H1 (cell line): Measurements from ENCODE around the gene ZFYVE1. TPM values are rescaled to one million over a fixed set of nuclear protein-coding genes. Genes with fewer than 3 reads are reported as not detected.

Experiments used
- CTCF ChIA-PET: fragments of 300-600 bp; sonication (Branson Sonifier 250); formaldehyde crosslinking; loops from one replicate; lab custom pipeline; 2021; ENCODE audit not compliant: partially characterized antibody; lab: Charles Lee
- POLR2A ChIA-PET: fragments of 300-600 bp; sonication (Branson Sonifier 250); formaldehyde crosslinking; loops from one replicate; lab custom pipeline; 2021; ENCODE audit warnings: inconsistent platforms; ENCODE audit not compliant: partially characterized antibody; lab: Charles Lee
- DNase-seq, 2 experiments: peaks; one replicate each; pipeline versions ENCODE4 v3.0.0 to v3.0.0-alpha.2; 2010 to 2022; ENCODE audit warnings: low spot score in 2 of 2, low read depth in 1 of 2, mixed read lengths in 1 of 2
- FAIRE-seq: peaks from 2 replicates; lab custom pipeline; 2011; peaks lifted over from hg19 to GRCh38; lab: Jason Lieb, UNC
- H2AFZ ChIP-seq: 2 replicates; pipeline ENCODE4 v1.8.1; 2012; ENCODE audit warnings: low read length, inconsistent platforms
- H2AK5ac ChIP-seq: 2 replicates; pipeline ENCODE4 v1.6.1; 2013; ENCODE audit warnings: low read depth, low read length
- H2BK120ac ChIP-seq: replicated peaks from 2 replicates; pipeline ENCODE3; 2013; ENCODE audit warnings: low read depth, low read length, inconsistent platforms
- H2BK12ac ChIP-seq: 2 replicates; pipeline ENCODE4 v1.6.1; 2013; ENCODE audit warnings: low read depth, low read length
- H2BK15ac ChIP-seq: 2 replicates; pipeline ENCODE4 v1.6.1; 2013; ENCODE audit warnings: low read length
- H2BK20ac ChIP-seq: 2 replicates; pipeline ENCODE4 v1.6.1; 2013; ENCODE audit warnings: low read length
- H2BK5ac ChIP-seq: 2 replicates; pipeline ENCODE4 v1.6.1; 2013; ENCODE audit warnings: low read depth, low read length
- H3K14ac ChIP-seq: 2 replicates; pipeline ENCODE4 v1.6.1; 2013; ENCODE audit warnings: inconsistent platforms; ENCODE audit not compliant: insufficient read length
- H3K18ac ChIP-seq: 2 replicates; pipeline ENCODE4 v1.6.1; 2013; ENCODE audit warnings: low read length; ENCODE audit errors: extremely low read depth
- H3K23ac ChIP-seq: 2 replicates; pipeline ENCODE4 v1.6.1; 2013; ENCODE audit warnings: inconsistent platforms; ENCODE audit not compliant: insufficient read length
- H3K23me2 ChIP-seq: 2 replicates; pipeline ENCODE4 v1.6.1; 2013; ENCODE audit warnings: low read depth, low read length
- H3K27ac ChIP-seq: 2 replicates; pipeline ENCODE4 v1.6.1; 2011; ENCODE audit warnings: low read depth, low read length, inconsistent platforms
- H3K27me3 ChIP-seq, 4 experiments: replicated peaks in 1 of 4; 1 replicate in 1 of 4; 2 replicates in 3 of 4; pipeline versions ENCODE4 v1.6.1 to v1.8.1; 2011 to 2013; ENCODE audit warnings: low read length in 3 of 4, mild to moderate bottlenecking in 3 of 4, inconsistent platforms in 2 of 4, mixed read lengths in 2 of 4, moderate library complexity in 1 of 4; ENCODE audit not compliant: control insufficient read depth in 3 of 4, insufficient read depth in 3 of 4; ENCODE audit errors: extremely low read depth in 1 of 4
- H3K36me3 ChIP-seq, 4 experiments: 2 replicates each; pipeline versions ENCODE4 v1.6.1 to v1.8.1; 2011 to 2013; ENCODE audit warnings: mild to moderate bottlenecking in 4 of 4, low read length in 3 of 4, moderate library complexity in 2 of 4, control low read depth in 1 of 4, inconsistent platforms in 1 of 4; ENCODE audit not compliant: insufficient read depth in 4 of 4, control insufficient read depth in 2 of 4
- H3K4ac ChIP-seq: replicated peaks from 2 replicates; pipeline ENCODE3; 2013; ENCODE audit warnings: low read length, low read depth, mixed read lengths, inconsistent platforms; ENCODE audit not compliant: insufficient read length
- H3K4me1 ChIP-seq, 4 experiments: replicated peaks in 1 of 4; 1 replicate in 1 of 4; 2 replicates in 3 of 4; pipeline versions ENCODE4 v1.6.1 to v1.8.1; 2011 to 2013; ENCODE audit warnings: low read length in 3 of 4, inconsistent platforms in 2 of 4, mixed read lengths in 1 of 4; ENCODE audit not compliant: insufficient read depth in 4 of 4, control insufficient read depth in 3 of 4
- H3K4me2 ChIP-seq, 2 experiments: 2 replicates each; pipeline versions ENCODE4 v1.6.1 to v1.8.1; 2011 to 2013; ENCODE audit warnings: low read depth in 2 of 2, low read length in 2 of 2, control low read depth in 1 of 2, inconsistent platforms in 1 of 2, mild to moderate bottlenecking in 1 of 2; ENCODE audit not compliant: insufficient read depth in 1 of 2
- H3K4me3 ChIP-seq, 4 experiments: fragments of 200-600, 300-600 bp in 1 of 4; sonication (generic), shearing (Covaris generic), sonication (Bioruptor Twin) in 1 of 4; 2 replicates each; pipeline versions ENCODE4 v1.5.1 to v1.8.1; 2011 to 2016; ENCODE audit warnings: low read length in 4 of 4, low read depth in 3 of 4, control low read depth in 2 of 4, inconsistent platforms in 2 of 4, mild to moderate bottlenecking in 2 of 4, mixed read lengths in 1 of 4, moderate library complexity in 1 of 4; ENCODE audit not compliant: insufficient read depth in 2 of 4; ENCODE audit errors: extremely low read depth in 1 of 4
- H3K56ac ChIP-seq: replicated peaks from 2 replicates; pipeline ENCODE3; 2013; ENCODE audit warnings: low read depth, mild to moderate bottlenecking, mixed read lengths, low read length, inconsistent platforms; ENCODE audit not compliant: insufficient read length
- H3K79me1 ChIP-seq: 2 replicates; pipeline ENCODE4 v1.6.1; 2013; ENCODE audit warnings: low read depth, low read length, control low read depth
- H3K79me2 ChIP-seq, 2 experiments: 2 replicates each; pipeline versions ENCODE4 v1.6.1 to v1.8.1; 2012 to 2013; ENCODE audit warnings: low read length in 2 of 2, mild to moderate bottlenecking in 2 of 2, inconsistent platforms in 1 of 2; ENCODE audit not compliant: insufficient read depth in 2 of 2, control insufficient read depth in 1 of 2
- H3K9ac ChIP-seq, 4 experiments: replicated peaks in 1 of 4; 1 replicate in 1 of 4; 2 replicates in 3 of 4; pipeline versions ENCODE4 v1.6.1 to v1.8.1; 2011 to 2013; ENCODE audit warnings: low read depth in 3 of 4, low read length in 3 of 4, control low read depth in 2 of 4, mild to moderate bottlenecking in 2 of 4, moderate library complexity in 2 of 4, inconsistent platforms in 1 of 4; ENCODE audit errors: extremely low read depth in 1 of 4
- H3K9me3 ChIP-seq, 2 experiments: 2 replicates each; pipeline versions ENCODE4 v1.6.1 to v1.8.1; 2012 to 2013; ENCODE audit warnings: mild to moderate bottlenecking in 2 of 2, moderate library complexity in 2 of 2, control low read depth in 1 of 2, inconsistent platforms in 1 of 2, low read depth in 1 of 2, low read length in 1 of 2, mixed read lengths in 1 of 2; ENCODE audit not compliant: insufficient read depth in 2 of 2
- H4K20me1 ChIP-seq, 2 experiments: replicated peaks in 1 of 2; 2 replicates each; pipeline versions ENCODE3 to v1.8.1; 2011 to 2013; ENCODE audit warnings: inconsistent platforms in 2 of 2, low read length in 2 of 2, mild to moderate bottlenecking in 1 of 2; ENCODE audit not compliant: insufficient read depth in 2 of 2, control insufficient read depth in 1 of 2
- H4K5ac ChIP-seq: 2 replicates; pipeline ENCODE4 v1.6.1; 2013; ENCODE audit warnings: low read length, low read depth, mixed read lengths, inconsistent platforms; ENCODE audit not compliant: insufficient read length
- H4K8ac ChIP-seq: 2 replicates; pipeline ENCODE4 v1.8.0; 2013; ENCODE audit warnings: mild to moderate bottlenecking, moderate library complexity, low read length, inconsistent platforms; ENCODE audit not compliant: insufficient read depth; ENCODE audit errors: extremely low read depth
- H4K91ac ChIP-seq: replicated peaks from 2 replicates; pipeline ENCODE3; 2013; ENCODE audit warnings: low read length, mixed read lengths, inconsistent platforms; ENCODE audit not compliant: insufficient read length
- BACH1 ChIP-seq: IDR thresholded peaks from 2 replicates; pipeline ENCODE4 v1.6.1; 2012; ENCODE audit warnings: low read length, improper control_type of control experiment
- CBX5 ChIP-seq: fragments of 300-800, 300-1000 bp; sonication (generic); IDR thresholded peaks from 2 replicates; pipeline ENCODE4 v1.7.1; 2016; ENCODE audit warnings: antibody characterized with exemption, low read length, low read depth
- CHD1 ChIP-seq: IDR thresholded peaks from 2 replicates; pipeline ENCODE4 v1.6.1; 2012; ENCODE audit warnings: low read depth, low read length, improper control_type of control experiment
- EGR1 ChIP-seq: IDR thresholded peaks from 2 replicates; pipeline ENCODE4 v1.6.1; 2011; ENCODE audit warnings: low read depth, low read length, borderline replicate concordance
- GABPA ChIP-seq: IDR thresholded peaks from 2 replicates; pipeline ENCODE4 v1.6.1; 2011; ENCODE audit warnings: mild to moderate bottlenecking, low read length, moderate library complexity, borderline replicate concordance; ENCODE audit not compliant: insufficient read depth
- JUND ChIP-seq: IDR thresholded peaks from 2 replicates; pipeline ENCODE4 v1.6.1; 2011; ENCODE audit warnings: mild to moderate bottlenecking, improper control_type of control experiment, low read length
- POU5F1 ChIP-seq: IDR thresholded peaks from 2 replicates; pipeline ENCODE4 v1.6.1; 2011; ENCODE audit warnings: low read depth, mild to moderate bottlenecking, low read length, moderate library complexity
- SAP30 ChIP-seq: fragments of 300-600 bp; sonication (generic); IDR thresholded peaks from 2 replicates; pipeline ENCODE4 v1.7.1; 2012; ENCODE audit warnings: low read length, moderate library complexity, mild to moderate bottlenecking, inconsistent platforms; ENCODE audit not compliant: insufficient read depth, insufficient replicate concordance
- SIN3A ChIP-seq, 2 experiments: IDR thresholded peaks in 1 of 2; conservative IDR thresholded peaks in 1 of 2; 2 replicates each; pipeline ENCODE4 v1.6.1; 2011 to 2012; ENCODE audit warnings: low read length in 2 of 2, improper control_type of control experiment in 1 of 2, low read depth in 1 of 2, mild to moderate bottlenecking in 1 of 2
- SIRT6 ChIP-seq: IDR thresholded peaks from one replicate; pipeline ENCODE4 v1.7.1; 2012; ENCODE audit warnings: low read length, inconsistent platforms
- WGBS, 2 experiments: shearing (Covaris generic) in 1 of 2; methylation state at CpG; one replicate each; pipeline versions ENCODE4 v1.1.6 to v1.1.7; 2013 to 2015; ENCODE audit warnings: low lambda C conversion rate in 2 of 2, mixed read lengths in 2 of 2, inconsistent platforms in 1 of 2, low coverage in 1 of 2, missing lambda C conversion rate in 1 of 2; ENCODE audit not compliant: insufficient replicate concordance in 2 of 2, insufficient coverage in 1 of 2, insufficient read length in 1 of 2; ENCODE audit errors: extremely low coverage in 1 of 2, missing lambda C conversion rate in 1 of 2; 5-methylcytosine and 5-hydroxymethylcytosine counted together
- polyA plus RNA-seq, 7 experiments: library from polyadenylated mRNA; depleted of rRNA in 3 of 7; stranded (reverse) in 5 of 7; unstranded in 2 of 7; fragments of >200 nt in 5 of 7; fragments of 200-250 nt in 2 of 7; gene quantifications; 1 replicate in 5 of 7; 2 replicates in 1 of 7; 4 replicates in 1 of 7; pipeline versions ENCODE4 v1.2.1 to v1.2.3, GENCODE V29; 2011 to 2013; ENCODE audit warnings: missing spikeins in 2 of 7, mixed read lengths in 2 of 7
- total RNA-seq: library from RNA; stranded (reverse); fragmentation: NEBNext Ultra II Directional; extraction: Animal tissue kit (Norgen Biotek cat#: 25700); gene quantifications from 2 replicates; pipeline ENCODE4 v1.2.1, GENCODE V29; 2021

The ZFYVE1 gene
- total and polyA plus RNA-seq, 2 of the 8 experiments (the other 6 are each of a cell fraction or from before 2014, with no cell fraction given), result 9.8 to 12.5 TPM

DNA sequence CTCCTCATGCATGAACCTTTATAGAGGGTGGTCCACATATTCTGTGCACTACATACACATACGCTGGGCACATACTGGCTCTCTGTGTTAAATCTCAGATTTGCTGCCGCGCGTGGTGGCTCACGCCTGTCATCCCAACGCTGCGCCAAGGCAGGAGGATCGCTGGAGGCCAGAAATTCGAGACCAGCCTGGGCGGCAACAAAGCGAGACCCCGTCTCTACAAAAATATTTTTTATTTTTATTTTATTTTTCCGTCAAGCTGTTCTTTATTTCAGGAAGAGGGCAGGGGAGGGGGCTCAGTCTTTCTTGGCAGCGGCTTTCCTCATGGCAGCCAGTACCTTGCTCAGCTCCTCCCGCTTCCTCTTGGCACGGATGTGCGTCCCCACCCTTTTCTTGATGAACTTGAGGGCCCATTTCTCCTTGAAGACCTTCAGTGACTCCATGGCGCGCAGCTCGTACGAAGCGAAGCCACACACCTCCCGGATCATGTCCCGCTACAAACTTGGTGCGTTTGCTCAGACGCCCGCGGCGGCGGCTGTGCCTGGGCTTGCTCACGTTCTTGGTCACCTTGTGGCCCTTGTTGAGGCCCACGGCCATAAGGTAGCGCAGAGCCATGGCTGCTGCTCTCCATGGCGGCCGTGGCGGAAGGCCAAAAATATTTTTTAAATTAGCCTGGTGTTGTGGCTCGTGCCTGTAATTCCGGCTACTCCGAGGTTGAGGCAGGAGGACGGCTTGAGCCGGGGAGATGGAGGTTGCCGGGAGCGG, 97.4 kb downstream of the ZFYVE1 start:
- peaks cover 0 to 14% of the 10 kb centered on the region in 2 experiments; a peak in 2 of 4 replicates for H3K79me2 ChIP-seq
- POLR2A ChIA-PET, result no interaction called here

More for the DNA sequence above, 97.4 kb downstream of the ZFYVE1 start:
- Histone ChIP-seq H3K4me1 (peaks cover 0 to 5% (median 2%) of the 10 kb centered on the region in 4 experiments; a peak in 5 of 7 replicates), H2BK15ac (no peak overlapping the region), H2BK20ac (no peak overlapping the region), H4K8ac (no peak overlapping the region), H3K4me2 (no peak overlapping the region; a peak in 1 of 4 replicates), H3K27ac (no peak overlapping the region), H3K56ac (no peak overlapping the region), H2BK120ac (no peak overlapping the region), H2BK12ac (no peak overlapping the region), H2BK5ac (no peak overlapping the region; the same call in 1 of the 2 replicates), H3K36me3 (no peaks in the 10 kb centered on the region; a peak in 1 of 8 replicates), H3K4ac (no peak overlapping the region), H3K23me2 (peaks cover 11% of the 10 kb centered on the region), H2AFZ (no peak overlapping the region), H3K18ac (no peak overlapping the region), H3K4me3 (no peak overlapping the region), H3K14ac (no peak overlapping the region), H3K23ac (no peak overlapping the region), H3K27me3 (peaks cover 0 to 9% (median 8%) of the 10 kb centered on the region in 4 experiments; a peak in 5 of 7 replicates), H3K9ac (no peak overlapping the region), H2AK5ac (no peak overlapping the region), H4K91ac (no peak overlapping the region), H4K5ac (no peak overlapping the region), H3K79me1 (peaks cover 4% of the 10 kb centered on the region; the same call in 1 of the 2 replicates), H3K9me3 (no peaks in the 10 kb centered on the region), H4K20me1 (no peaks in the 10 kb centered on the region)
- FAIRE-seq (no peak), DNase-seq (no peak)
- TF ChIP-seq GABPA (no peak), SIN3A (conservative IDR thresholded peaks at IDR 0.05 in 1 of 2, IDR thresholded peaks at IDR 0.05 in 1 of 2; ENCODE audit: low read depth in 1 of 2, low read length in 2 of 2) (no peak), CHD1 (no peak), JUND (no peak), BACH1 (no peak), CBX5 (no peak), EGR1 (no peak), SAP30 (no peak), SIRT6 (no peak), POU5F1 (no peak)
- CTCF ChIA-PET, result interaction anchor here (2.0 kb wide), 1 partner anchor 19 kb away, joined by 16 read pairs; no protein-coding TSS in a partner anchor
- WGBS, 2 experiments, result 90% methylated on average over 43 of the region's 43 CpGs; no CpG with 5 or more reads in 1 of the 2 experiments
